Adrenal gland (tissue), 12 donors: ENCODE data around the gene FAM83D. TPM values are rescaled to one million over a fixed set of nuclear protein-coding genes. Genes with fewer than 3 reads are reported as not detected.
"Not testable (repeated sequence)": the region's sequence is repeated elsewhere in the genome, so short reads cannot be mapped to it uniquely, and the experiment has no call there.

ENCODE experiments used
- DNase-seq, 7 donors: peaks; one replicate each; pipeline ENCODE4 v3.0.0-alpha.2; 2019 to 2020
- H3K27ac ChIP-seq, 5 donors: fragments of 200-600 bp; sonication (generic) in 4 of 5; 1 replicate in 3 of 5; 2 replicates in 2 of 5; pipeline versions ENCODE4 v1.5.1 to v1.8.0; 2016 to 2020; ENCODE audit warnings: mild to moderate bottlenecking in 1 of 5
- H3K27me3 ChIP-seq: fragments of 200-600 bp; 2 replicates; pipeline ENCODE4 v1.8.0; 2021
- H3K36me3 ChIP-seq, 2 donors: fragments of 200-600 bp; replicated peaks in 1 of 2; 1 replicate in 1 of 2; 2 replicates in 1 of 2; pipeline versions ENCODE4 v1.5.1 to v1.8.0; 2018 to 2022
- H3K4me1 ChIP-seq, 2 donors: fragments of 200-600 bp; replicated peaks in 1 of 2; 1 replicate in 1 of 2; 2 replicates in 1 of 2; pipeline versions ENCODE4 v1.5.1 to v1.8.0; 2018 to 2021
- H3K4me3 ChIP-seq, 4 donors: fragments of 200-600 bp; sonication (generic) in 3 of 4; one replicate each; pipeline ENCODE4 v1.5.1; 2016 to 2018
- H3K9me3 ChIP-seq, 3 donors: fragments of 200-600 bp; sonication (generic) in 1 of 3; replicated peaks in 1 of 3; 1 replicate in 2 of 3; 2 replicates in 1 of 3; pipeline versions ENCODE4 v1.5.1 to v1.8.0; 2016 to 2021
- CTCF ChIP-seq, 6 experiments: fragments of 450-650 bp in 4 of 6; fragments of 200-600 bp in 2 of 6; sonication (generic) in 1 of 6; IDR thresholded peaks; 1 replicate in 5 of 6; 2 replicates in 1 of 6; pipeline versions ENCODE4 v1.5.1 to v1.8.0; 2016 to 2021; ENCODE audit warnings: antibody characterized with exemption in 6 of 6, mild to moderate bottlenecking in 2 of 6, moderate library complexity in 1 of 6
- POLR2A ChIP-seq, 2 donors: fragments of 450-650 bp; IDR thresholded peaks; one replicate each; pipeline ENCODE4 v1.6.1; 2017; ENCODE audit warnings: antibody characterized with exemption in 2 of 2, mild to moderate bottlenecking in 2 of 2, moderate library complexity in 1 of 2
- WGBS, 4 donors: extraction: QIAGEN DNeasy Blood & Tissue Kit in 2 of 4; methylation state at CpG; one replicate each; pipeline versions ENCODE4 v1.1.5 to v1.1.7; 2013 to 2017; 5-methylcytosine and 5-hydroxymethylcytosine counted together
- intact Hi-C, 2 donors: fragments of 100-400 bp; cut with DNase I; formaldehyde crosslinking; loops; one replicate each; pipeline versions ENCODE4 v1.14.1 to v1.15.0; 2022 to 2023
- polyA plus RNA-seq, 3 donors: library from polyadenylated mRNA; stranded (reverse); fragments of 200-250 nt in 2 of 3; fragments of 350-450 nt in 1 of 3; fragmentation: Illumina TruSeq in 1 of 3; extraction: RNeasy Lipid Tissue Mini Kit (QIAGEN cat#74804) in 1 of 3; gene quantifications; one replicate each; pipeline ENCODE4 v1.2.3, GENCODE V29; 2013 to 2014
- total RNA-seq, 9 donors: library from RNA; depleted of rRNA in 4 of 9; stranded (reverse); fragments of >200 nt in 4 of 9; fragments of 120-200 nt in 1 of 9; fragmentation: NEBNext Ultra II Directional in 1 of 9; extraction: Animal tissue kit (Norgen Biotek cat#: 25700) in 1 of 9; gene quantifications; one replicate each; pipeline versions ENCODE4 v1.1.0 to v1.2.4, GENCODE V29; 2013 to 2023
- donor health status: healthy with polysubstance abuse.
- donor health status: Bipolar disorder and iron deficiency.
- donor health status: DM: yes; HTN: yes; CAD: no.
- donor health status: DM: no; HTN: no; CAD: no.
- donor health status: DM: no; HTN: no; CAD: no.
- donor health status: DM: yes; HTN: yes; CAD: no.

FAM83D gene
- total and polyA plus RNA-seq, 12 donors = 0.14 to 4.5 (median 0.72) TPM; not detected in 1

- H3K36me3 ChIP-seq = no peaks in the 10 kb centered on the region
- H3K4me1 ChIP-seq = no peaks in the 10 kb centered on the region
- H3K27me3 ChIP-seq = no peaks in the 10 kb centered on the region
- WGBS, 4 donors = 96 to 98% (median 98%) methylated on average over 6 of the region's 6 CpGs
- intact Hi-C loops = loop anchor here in 1 of 2 donors (5.0 kb wide), 1 partner anchor 275 kb away; no protein-coding TSS in a partner anchor
- no peak overlapping the region for H3K27ac ChIP-seq
- no peak for DNase-seq
- H3K4me3 ChIP-seq = no peak overlapping the region
- no peak for TF ChIP-seq POLR2A (IDR thresholded peaks at IDR 0.05)
- no peak for TF ChIP-seq CTCF (IDR thresholded peaks at IDR 0.05)
- H3K9me3 ChIP-seq = no peaks in the 10 kb centered on the region
Measured at GRCh38 chr20:38952153-38952552, 25.9 kb downstream of the FAM83D start.

GRCh38 chr20:38953630-38954340 lies 27.6 kb downstream of the FAM83D start:
- no peaks in the 10 kb centered on the region for H3K4me1 ChIP-seq
- no peaks in the 10 kb centered on the region for H3K9me3 ChIP-seq
- H3K36me3 ChIP-seq = no peaks in the 10 kb centered on the region
- intact Hi-C loops = loop anchor here in 1 of 2 donors (5.0 kb wide), 1 partner anchor 276 kb away; no protein-coding TSS in a partner anchor
- no peak overlapping the region for H3K4me3 ChIP-seq
- WGBS, 4 donors = 90 to 97% (median 94%) methylated on average over 8 of the region's 8 CpGs
- DNase-seq = no peak
- no peak overlapping the region for H3K27ac ChIP-seq
- H3K27me3 ChIP-seq = no peaks in the 10 kb centered on the region
- TF ChIP-seq POLR2A (IDR thresholded peaks at IDR 0.05) (no peak), CTCF (IDR thresholded peaks at IDR 0.05) (no peak)

- Histone ChIP-seq H3K27ac (no peak overlapping the region), H3K36me3 (no peaks in the 10 kb centered on the region), H3K4me1 (no peaks in the 10 kb centered on the region), H3K9me3 (no peaks in the 10 kb centered on the region), H3K4me3 (no peak overlapping the region), H3K27me3 (no peaks in the 10 kb centered on the region)
- WGBS, 4 donors = 94 to 97% (median 95%) methylated on average over 5 of the region's 5 CpGs
- intact Hi-C loops = no loop called here
- TF ChIP-seq POLR2A (IDR thresholded peaks at IDR 0.05) (no peak), CTCF (IDR thresholded peaks at IDR 0.05) (no peak)
- DNase-seq = no peak
Measured at GRCh38 chr20:38957235-38957876, 31.1 kb downstream of the FAM83D start.

- no peak for DNase-seq
- Histone ChIP-seq H3K27me3 (no peaks in the 10 kb centered on the region), H3K27ac (no peak overlapping the region), H3K4me3 (no peak overlapping the region), H3K36me3 (no peaks in the 10 kb centered on the region), H3K4me1 (peaks cover 5% of the 10 kb centered on the region in 2 donors), H3K9me3 (no peaks in the 10 kb centered on the region)
- 92 to 97% (median 94%) methylated on average over 8 of the region's 8 CpGs for WGBS, 4 donors
- intact Hi-C loops = no loop called here
- TF ChIP-seq POLR2A (IDR thresholded peaks at IDR 0.05) = no peak
- no peak for TF ChIP-seq CTCF (IDR thresholded peaks at IDR 0.05)
Measured at GRCh38 chr20:38957915-38958485, 31.8 kb downstream of the FAM83D start.

GRCh38 chr20:38960187-38960687 lies 34.0 kb downstream of the FAM83D start:
- H3K27ac ChIP-seq, H3K36me3 ChIP-seq, intact Hi-C loops, H3K4me3 ChIP-seq, H3K9me3 ChIP-seq, DNase-seq, H3K27me3 ChIP-seq: not testable (repeated sequence)
- WGBS, 4 donors = 82 to 95% (median 94%) methylated on average over 7 to 9 of the region's 9 CpGs
- peaks cover 6 to 11% of the 10 kb centered on the region in 2 donors for H3K4me1 ChIP-seq
